ENCODE data around the gene RNF31. TPM values are rescaled to one million over a fixed set of nuclear protein-coding genes. Genes with fewer than 3 reads are reported as not detected.
"Not testable (repeated sequence)": the region's sequence is repeated elsewhere in the genome, so short reads cannot be mapped to it uniquely, and the experiment has no call there.

The RNF31 gene
- total RNA-seq, 1 experiment from 2014 or later = 48.6 TPM

- intact Hi-C loops (cut with micrococcal nuclease; ENCODE audit: unreplicated experiment) = no loop called here
- Histone ChIP-seq H3K27ac (ENCODE audit: low read length) (no peak overlapping the region), H3K27me3 (ENCODE audit: control insufficient read depth, insufficient read depth, low read length) (no peaks in the 10 kb centered on the region), H3K4me1 (ENCODE audit: control insufficient read depth, insufficient read depth, low read length) (no peaks in the 10 kb centered on the region), H3K36me3 (ENCODE audit: control insufficient read depth, insufficient read depth, low read length) (no peaks in the 10 kb centered on the region), H3K9me3 (ENCODE audit: control insufficient read depth, insufficient read depth, low read depth, low read length) (no peaks in the 10 kb centered on the region), H3K4me3 (ENCODE audit: low read depth in 2 of 2, low read length in 2 of 2) (no peak overlapping the region)
- POLR2A ChIA-PET = no interaction called here
- in situ Hi-C loops (cut with HindIII; ENCODE audit: low pct_unique_long_range_greater_than_20kb, low sequenced_read_pairs) = no loop called here
- CTCF ChIA-PET = no interaction called here
- ATAC-seq (no peak), DNase-seq (ENCODE audit: low read depth, low spot score) (no peak)
- TF ChIP-seq REST (IDR thresholded peaks at IDR 0.05; ENCODE audit: insufficient read depth in 1 of 2, low read depth in 2 of 2, low read length in 1 of 2) (no peak), TCF7L2 (IDR thresholded peaks at IDR 0.05; ENCODE audit: low read depth, low read length) (no peak), POLR2AphosphoS5 (IDR thresholded peaks at IDR 0.05; ENCODE audit: low read depth, low read length) (no peak)
- TF ChIP-seq, protein P1, sequence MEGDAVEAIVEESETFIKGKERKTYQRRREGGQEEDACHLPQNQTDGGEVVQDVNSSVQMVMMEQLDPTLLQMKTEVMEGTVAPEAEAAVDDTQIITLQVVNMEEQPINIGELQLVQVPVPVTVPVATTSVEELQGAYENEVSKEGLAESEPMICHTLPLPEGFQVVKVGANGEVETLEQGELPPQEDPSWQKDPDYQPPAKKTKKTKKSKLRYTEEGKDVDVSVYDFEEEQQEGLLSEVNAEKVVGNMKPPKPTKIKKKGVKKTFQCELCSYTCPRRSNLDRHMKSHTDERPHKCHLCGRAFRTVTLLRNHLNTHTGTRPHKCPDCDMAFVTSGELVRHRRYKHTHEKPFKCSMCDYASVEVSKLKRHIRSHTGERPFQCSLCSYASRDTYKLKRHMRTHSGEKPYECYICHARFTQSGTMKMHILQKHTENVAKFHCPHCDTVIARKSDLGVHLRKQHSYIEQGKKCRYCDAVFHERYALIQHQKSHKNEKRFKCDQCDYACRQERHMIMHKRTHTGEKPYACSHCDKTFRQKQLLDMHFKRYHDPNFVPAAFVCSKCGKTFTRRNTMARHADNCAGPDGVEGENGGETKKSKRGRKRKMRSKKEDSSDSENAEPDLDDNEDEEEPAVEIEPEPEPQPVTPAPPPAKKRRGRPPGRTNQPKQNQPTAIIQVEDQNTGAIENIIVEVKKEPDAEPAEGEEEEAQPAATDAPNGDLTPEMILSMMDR (IDR thresholded peaks at IDR 0.05) = no peak
- BruUV-seq (replicated peaks) = no TSS peak
Observed at GRCh38 chr14:24103451-24103850, 43.8 kb upstream of the RNF31 start.

GRCh38 chr14:24105609-24106239, 41.6 kb upstream of the RNF31 start:
- H3K4me1 ChIP-seq (ENCODE audit: control insufficient read depth, insufficient read depth, low read length); H3K27ac ChIP-seq (ENCODE audit: low read length); H3K36me3 ChIP-seq (ENCODE audit: control insufficient read depth, insufficient read depth, low read length); CTCF ChIA-PET; POLR2A ChIA-PET; H3K4me3 ChIP-seq (ENCODE audit: low read depth in 2 of 2, low read length in 2 of 2); H3K27me3 ChIP-seq (ENCODE audit: control insufficient read depth, insufficient read depth, low read length); ATAC-seq; BruUV-seq (replicated peaks); intact Hi-C loops (cut with micrococcal nuclease; ENCODE audit: unreplicated experiment); H3K9me3 ChIP-seq (ENCODE audit: control insufficient read depth, insufficient read depth, low read depth, low read length); in situ Hi-C loops (cut with HindIII; ENCODE audit: low pct_unique_long_range_greater_than_20kb, low sequenced_read_pairs); DNase-seq (ENCODE audit: low read depth, low spot score): not testable (repeated sequence)

- no peaks in the 10 kb centered on the region for H3K27me3 ChIP-seq (ENCODE audit: control insufficient read depth, insufficient read depth, low read length)
- POLR2A ChIA-PET = no interaction called here
- DNase-seq (ENCODE audit: low read depth, low spot score) (no peak), ATAC-seq (no peak)
- no peaks in the 10 kb centered on the region for H3K4me1 ChIP-seq (ENCODE audit: control insufficient read depth, insufficient read depth, low read length)
- no peak for TF ChIP-seq TCF7L2 (IDR thresholded peaks at IDR 0.05; ENCODE audit: low read depth, low read length)
- no peak for TF ChIP-seq SIN3A (IDR thresholded peaks at IDR 0.05; ENCODE audit: borderline replicate concordance, insufficient read depth, low read depth, low read length)
- TF ChIP-seq POLR2AphosphoS5 (IDR thresholded peaks at IDR 0.05; ENCODE audit: low read depth, low read length) = no peak
- TF ChIP-seq, protein P1 (IDR thresholded peaks at IDR 0.05) = no peak
- TF ChIP-seq REST (IDR thresholded peaks at IDR 0.05; ENCODE audit: insufficient read depth in 1 of 2, low read depth in 2 of 2, low read length in 1 of 2) = no peak
- H3K36me3 ChIP-seq (ENCODE audit: control insufficient read depth, insufficient read depth, low read length) = no peaks in the 10 kb centered on the region
- CTCF ChIA-PET = interaction anchor here (2.5 kb wide), 1 partner anchor 49 kb away, joined by 37 read pairs; no protein-coding TSS in a partner anchor
- H3K9me3 ChIP-seq (ENCODE audit: control insufficient read depth, insufficient read depth, low read depth, low read length) = no peaks in the 10 kb centered on the region
- in situ Hi-C loops (cut with HindIII; ENCODE audit: low pct_unique_long_range_greater_than_20kb, low sequenced_read_pairs) = no loop called here
- no peak overlapping the region for H3K27ac ChIP-seq (ENCODE audit: low read length)
- H3K4me3 ChIP-seq (ENCODE audit: low read depth in 2 of 2, low read length in 2 of 2) = no peak overlapping the region
- intact Hi-C loops (cut with micrococcal nuclease; ENCODE audit: unreplicated experiment) = no loop called here
- no TSS peak for BruUV-seq (replicated peaks)
Observed at GRCh38 chr14:24106672-24107271, 40.5 kb upstream of the RNF31 start.
